Colonic mucosa (tissue), 4 donors: ENCODE measurements around the gene SULT1A2. TPM values are rescaled to one million over a fixed set of nuclear protein-coding genes. Genes with fewer than 3 reads are reported as not detected.
"Not testable (repeated sequence)": the region's sequence is repeated elsewhere in the genome, so short reads cannot be mapped to it uniquely, and the experiment has no call there.

Experiments
- DNase-seq: peaks from one replicate; pipeline ENCODE4 v3.0.0-alpha.2; 2020
- H3K27ac ChIP-seq: fragments of 200-600 bp; one replicate; pipeline ENCODE4 v1.8.0; 2021
- H3K27me3 ChIP-seq: fragments of 200-600 bp; one replicate; pipeline ENCODE4 v1.8.0; 2021
- H3K36me3 ChIP-seq: fragments of 200-600 bp; one replicate; pipeline ENCODE4 v1.8.0; 2021
- H3K4me1 ChIP-seq: fragments of 200-600 bp; one replicate; pipeline ENCODE4 v1.8.0; 2021; ENCODE audit warnings: mild to moderate bottlenecking
- H3K4me3 ChIP-seq: fragments of 200-600 bp; one replicate; pipeline ENCODE4 v1.8.0; 2021
- H3K9ac ChIP-seq, 2 donors: one replicate each; pipeline ENCODE4 v1.7.0; 2013; ENCODE audit warnings: control low read depth in 2 of 2, low read depth in 2 of 2, low read length in 2 of 2
- H3K9me3 ChIP-seq: fragments of 200-600 bp; one replicate; pipeline ENCODE4 v1.8.0; 2021
- CTCF ChIP-seq: fragments of 200-600 bp; IDR thresholded peaks from one replicate; pipeline ENCODE4 v1.8.0; 2022; ENCODE audit warnings: antibody characterized with exemption, mild to moderate bottlenecking
- intact Hi-C: fragments of 100-400 bp; cut with DNase I; formaldehyde crosslinking; loops from one replicate; pipeline ENCODE4 v1.14.1; 2022
- total RNA-seq, 2 donors: library from RNA; stranded (reverse); fragmentation: NEBNext Ultra II Directional in 1 of 2; extraction: Animal tissue kit (Norgen Biotek cat#: 25700) in 1 of 2; gene quantifications; one replicate each; pipeline ENCODE4 v1.2.1, GENCODE V29; 2021
- donor health status: healthy.
- donor health status: DM: no; HTN: no; CAD: no.
- donor health status: DM: no; HTN: no; CAD: no.

Gene SULT1A2
- total RNA-seq, 2 donors from 2014 or later: 7.6 to 12.6 TPM

- H3K9ac ChIP-seq: no peak overlapping the region
- H3K27ac ChIP-seq: no peak overlapping the region
- no peaks in the 10 kb centered on the region for H3K27me3 ChIP-seq
- intact Hi-C loops: no loop called here
- TF ChIP-seq CTCF: no peak
- no peaks in the 10 kb centered on the region for H3K9me3 ChIP-seq
- H3K4me3 ChIP-seq: no peak overlapping the region
- no peaks in the 10 kb centered on the region for H3K4me1 ChIP-seq
- H3K36me3 ChIP-seq: no peaks in the 10 kb centered on the region
- DNase-seq: no peak
These were observed 24.8 kb upstream of the SULT1A2 start for GRCh38 chr16:28621481-28622155.

- H3K4me3 ChIP-seq, intact Hi-C loops, H3K27ac ChIP-seq, H3K27me3 ChIP-seq, DNase-seq, H3K4me1 ChIP-seq, H3K9ac ChIP-seq, H3K36me3 ChIP-seq, H3K9me3 ChIP-seq: not testable (repeated sequence)
These were observed 23.5 kb upstream of the SULT1A2 start for GRCh38 chr16:28620316-28620715.

- DNase-seq: no peak
- no peak for TF ChIP-seq CTCF
These were observed 21.0 kb upstream of the SULT1A2 start for GRCh38 chr16:28617874-28618273.

GRCh38 chr16:28616636-28617035 is 19.8 kb upstream of the SULT1A2 start:
- H3K27me3 ChIP-seq: no peaks in the 10 kb centered on the region
- no peak for TF ChIP-seq CTCF
- DNase-seq: no peak
- no peaks in the 10 kb centered on the region for H3K9me3 ChIP-seq
- no peak overlapping the region for H3K27ac ChIP-seq
- intact Hi-C loops: no loop called here
- H3K4me3 ChIP-seq: no peak overlapping the region
- no peaks in the 10 kb centered on the region for H3K36me3 ChIP-seq
- H3K4me1 ChIP-seq: no peaks in the 10 kb centered on the region
- H3K9ac ChIP-seq: no peak overlapping the region

More at GRCh38 chr16:28617874-28618273, 21.0 kb upstream of the SULT1A2 start:
- intact Hi-C loops: no loop called here
- no peaks in the 10 kb centered on the region for H3K36me3 ChIP-seq
- H3K4me3 ChIP-seq: no peak overlapping the region
- H3K27me3 ChIP-seq: no peaks in the 10 kb centered on the region
- no peaks in the 10 kb centered on the region for H3K4me1 ChIP-seq
- no peak overlapping the region for H3K9ac ChIP-seq
- H3K27ac ChIP-seq: no peak overlapping the region
- H3K9me3 ChIP-seq: no peaks in the 10 kb centered on the region

- not testable (repeated sequence) for H3K36me3 ChIP-seq
These were observed 19.4 kb upstream of the SULT1A2 start for GRCh38 chr16:28616224-28616577.

GRCh38 chr16:28615486-28616223 is 18.8 kb upstream of the SULT1A2 start:
- peak; percentile 69 for DNase-seq
- H3K9me3 ChIP-seq, H3K27ac ChIP-seq, H3K4me1 ChIP-seq, H3K4me3 ChIP-seq, H3K27me3 ChIP-seq, intact Hi-C loops, H3K36me3 ChIP-seq, H3K9ac ChIP-seq: not testable (repeated sequence)
- peak; percentile 71 for TF ChIP-seq CTCF

More at GRCh38 chr16:28616224-28616577, 19.4 kb upstream of the SULT1A2 start:
- DNase-seq, intact Hi-C loops, H3K4me3 ChIP-seq, H3K9ac ChIP-seq, H3K27me3 ChIP-seq, H3K27ac ChIP-seq, H3K9me3 ChIP-seq, H3K4me1 ChIP-seq: not testable (repeated sequence)

- H3K9ac ChIP-seq, H3K27ac ChIP-seq, H3K36me3 ChIP-seq, DNase-seq, intact Hi-C loops, H3K9me3 ChIP-seq, H3K4me1 ChIP-seq, H3K4me3 ChIP-seq, H3K27me3 ChIP-seq: not testable (repeated sequence)
These were observed 17.7 kb upstream of the SULT1A2 start for GRCh38 chr16:28614561-28614960.

- H3K9me3 ChIP-seq, H3K4me1 ChIP-seq, H3K9ac ChIP-seq, H3K27me3 ChIP-seq, DNase-seq, intact Hi-C loops, H3K36me3 ChIP-seq, H3K27ac ChIP-seq, H3K4me3 ChIP-seq: not testable (repeated sequence)
These were observed 17.1 kb upstream of the SULT1A2 start for GRCh38 chr16:28613912-28614311.

- H3K4me3 ChIP-seq, H3K9ac ChIP-seq, intact Hi-C loops, DNase-seq, H3K27ac ChIP-seq, H3K9me3 ChIP-seq, H3K27me3 ChIP-seq, H3K4me1 ChIP-seq, H3K36me3 ChIP-seq: not testable (repeated sequence)
These were observed 15.8 kb upstream of the SULT1A2 start for GRCh38 chr16:28612359-28613280.
